ENCODE data around the gene TAS2R38.

DNA sequence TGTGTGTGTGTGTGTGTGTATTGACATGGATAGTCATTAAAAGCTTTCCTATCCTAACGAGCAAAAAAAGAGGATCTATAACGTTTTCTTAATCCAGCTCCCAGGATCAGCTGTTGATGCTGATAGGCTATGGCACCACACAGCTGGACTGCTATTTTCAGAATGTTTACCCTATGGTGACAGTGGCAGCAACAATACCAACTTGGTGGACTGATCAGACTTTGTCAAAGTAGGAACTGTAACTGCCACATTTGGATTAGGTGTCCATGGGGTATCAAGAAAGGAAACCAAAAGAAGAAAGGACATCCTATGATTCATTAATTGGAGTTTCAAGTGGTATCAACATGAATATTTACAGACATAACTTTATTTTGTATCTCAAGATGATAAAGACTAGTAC, 24.1 kb downstream of the TAS2R38 start:
- TF ChIP-seq POLR2A (IDR thresholded peaks at IDR 0.05; ENCODE audit: low read depth, low read length) (no peak), TAF1 (IDR thresholded peaks at IDR 0.05; ENCODE audit: borderline replicate concordance, low read depth, low read length) (no peak)

All from GM12892 (cell line).